Ectodermal cell (in vitro differentiated cells): ENCODE data around the gene ZNF451.
A peak's percentile ranks its signal among the peaks of the same experiment; 100 is the strongest.

Experiments
- H3K27ac ChIP-seq: 2 replicates; pipeline ENCODE4 v1.7.0; 2013; ENCODE audit warnings: mild to moderate bottlenecking, low read depth, low read length; ENCODE audit not compliant: insufficient read depth, poor library complexity, severe bottlenecking
- H3K27me3 ChIP-seq: 2 replicates; pipeline ENCODE4 v1.7.0; 2013; ENCODE audit warnings: mild to moderate bottlenecking, low read length; ENCODE audit not compliant: insufficient read depth, control insufficient read depth, poor library complexity, severe bottlenecking
- H3K36me3 ChIP-seq: one replicate; pipeline ENCODE4 v1.7.0; 2013; ENCODE audit warnings: low read length; ENCODE audit not compliant: control insufficient read depth, insufficient read depth
- H3K4me1 ChIP-seq: one replicate; pipeline ENCODE4 v1.7.0; 2013; ENCODE audit warnings: low read length; ENCODE audit not compliant: control insufficient read depth, insufficient read depth
- H3K4me3 ChIP-seq: 2 replicates; pipeline ENCODE4 v1.7.0; 2013; ENCODE audit warnings: low read depth, low read length, control low read depth; ENCODE audit not compliant: insufficient read depth
- H3K9me3 ChIP-seq: 2 replicates; pipeline ENCODE4 v1.7.0; 2013; ENCODE audit warnings: mild to moderate bottlenecking, low read length, moderate library complexity; ENCODE audit not compliant: control insufficient read depth
- WGBS, 2 experiments: methylation state at CpG; one replicate each; pipeline ENCODE4 v1.1.7; 2013; ENCODE audit warnings: missing lambda C conversion rate in 2 of 2; 5-methylcytosine and 5-hydroxymethylcytosine counted together

ZNF451 gene

DNA sequence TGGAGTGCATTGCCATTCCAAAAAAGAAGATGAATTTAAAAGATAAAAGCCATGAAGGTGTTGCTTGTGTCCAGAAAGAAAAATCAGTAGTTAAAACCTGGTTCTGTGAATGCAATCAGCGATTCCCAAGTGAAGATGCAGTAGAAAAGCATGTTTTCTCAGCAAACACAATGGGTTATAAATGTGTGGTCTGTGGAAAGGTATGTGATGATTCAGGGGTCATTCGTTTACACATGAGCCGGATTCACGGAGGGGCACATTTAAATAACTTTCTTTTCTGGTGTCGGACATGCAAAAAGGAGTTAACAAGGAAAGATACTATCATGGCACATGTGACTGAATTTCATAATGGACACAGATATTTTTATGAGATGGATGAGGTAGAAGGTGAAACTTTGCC, 57.4 kb downstream of the ZNF451 start:
- peaks cover 7% of the 10 kb centered on the region for H3K36me3 ChIP-seq
- no peaks in the 10 kb centered on the region for H3K9me3 ChIP-seq
- no peaks in the 10 kb centered on the region for H3K27me3 ChIP-seq
- no peak overlapping the region for H3K27ac ChIP-seq
- H3K4me3 ChIP-seq: no peak overlapping the region
- H3K4me1 ChIP-seq: no peaks in the 10 kb centered on the region
- WGBS, 2 experiments: 95 to 98% methylated on average over 5 of the region's 5 CpGs

DNA sequence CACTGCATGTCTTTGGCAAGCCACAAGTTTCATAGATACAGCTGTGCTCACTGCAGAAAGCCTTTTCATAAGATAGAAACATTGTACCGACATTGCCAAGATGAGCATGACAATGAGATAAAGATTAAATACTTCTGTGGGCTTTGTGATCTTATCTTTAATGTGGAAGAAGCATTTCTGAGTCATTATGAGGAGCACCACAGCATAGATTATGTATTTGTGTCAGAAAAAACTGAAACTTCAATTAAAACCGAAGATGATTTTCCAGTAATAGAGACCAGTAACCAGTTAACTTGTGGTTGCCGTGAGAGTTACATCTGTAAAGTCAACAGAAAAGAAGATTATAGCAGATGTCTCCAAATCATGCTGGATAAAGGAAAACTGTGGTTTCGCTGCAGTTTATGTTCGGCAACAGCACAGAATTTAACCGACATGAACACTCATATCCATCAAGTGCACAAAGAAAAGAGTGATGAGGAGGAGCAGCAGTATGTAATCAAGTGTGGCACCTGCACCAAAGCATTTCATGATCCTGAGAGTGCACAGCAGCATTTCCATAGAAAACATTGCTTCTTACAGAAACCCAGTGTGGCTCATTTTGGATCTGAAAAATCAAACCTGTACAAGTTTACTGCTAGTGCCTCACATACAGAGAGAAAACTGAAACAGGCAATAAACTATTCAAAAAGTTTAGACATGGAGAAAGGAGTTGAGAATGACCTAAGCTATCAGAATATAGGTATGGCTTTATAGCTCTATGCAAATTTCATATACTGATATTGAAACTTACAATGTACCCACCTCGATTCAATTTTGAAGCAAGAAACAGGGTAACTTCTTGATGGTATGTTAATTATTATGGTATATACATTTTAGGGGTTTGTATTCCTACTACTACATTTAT, 58.2 kb downstream of the ZNF451 start:
- 97 to 98% methylated on average over 6 of the region's 7 CpGs for WGBS, 2 experiments
- H3K4me1 ChIP-seq: no peaks in the 10 kb centered on the region
- no peaks in the 10 kb centered on the region for H3K9me3 ChIP-seq
- H3K27me3 ChIP-seq: no peaks in the 10 kb centered on the region
- no peak overlapping the region for H3K27ac ChIP-seq
- H3K36me3 ChIP-seq: peaks cover 7% of the 10 kb centered on the region
- H3K4me3 ChIP-seq: no peak overlapping the region

- Histone ChIP-seq H3K4me1 (no peaks in the 10 kb centered on the region), H3K9me3 (no peaks in the 10 kb centered on the region), H3K27me3 (no peaks in the 10 kb centered on the region), H3K36me3 (no peaks in the 10 kb centered on the region), H3K27ac (no peak overlapping the region), H3K4me3 (no peak overlapping the region)
Measured at GRCh38 chr6:57158658-57159057, 68.7 kb downstream of the ZNF451 start.

DNA sequence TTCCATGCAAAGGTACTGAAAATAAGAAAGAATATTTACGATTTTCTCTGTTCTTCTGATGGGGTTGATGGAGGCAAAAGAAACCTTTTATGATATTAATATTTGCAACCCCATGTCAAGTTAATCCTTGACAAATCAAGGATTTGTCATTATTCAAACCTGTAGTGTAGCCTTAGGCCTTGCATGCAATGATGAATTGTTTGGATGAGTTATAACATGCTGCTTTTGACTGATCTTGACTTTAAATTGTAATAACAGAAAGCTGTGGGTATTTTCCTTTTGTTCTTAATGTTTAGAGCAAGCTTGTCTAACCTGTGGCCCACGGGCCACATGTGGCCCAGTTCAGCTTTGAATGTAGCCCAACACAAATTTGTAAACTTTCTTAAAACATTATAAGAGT, 69.1 kb downstream of the ZNF451 start:
- no peaks in the 10 kb centered on the region for H3K4me1 ChIP-seq
- no peak overlapping the region for H3K4me3 ChIP-seq
- WGBS, 2 experiments: 83% methylated on average over 2 of the region's 2 CpGs; no CpG with 5 or more reads in 1 of the 2 experiments
- no peak overlapping the region for H3K27ac ChIP-seq
- H3K36me3 ChIP-seq: no peaks in the 10 kb centered on the region
- H3K9me3 ChIP-seq: no peaks in the 10 kb centered on the region
- H3K27me3 ChIP-seq: no peaks in the 10 kb centered on the region

DNA sequence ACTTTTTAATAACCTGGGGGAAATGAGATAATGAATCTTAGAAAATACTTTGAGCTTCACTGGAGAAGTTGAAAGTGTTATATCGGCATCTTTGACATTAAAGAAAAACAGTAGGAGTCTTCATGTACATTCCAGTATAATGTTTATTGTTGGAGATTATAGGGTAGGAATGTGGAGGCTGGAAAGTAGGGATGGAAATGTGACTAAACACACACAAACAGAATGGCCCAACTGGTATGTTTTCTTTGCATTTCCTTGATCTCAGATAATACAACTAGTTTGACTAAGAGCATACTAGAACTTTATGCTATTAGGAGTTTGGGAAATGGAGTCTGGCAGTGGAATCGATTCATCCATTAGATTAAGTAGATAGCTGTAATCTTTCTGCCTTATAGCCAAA, 72.0 kb downstream of the ZNF451 start:
- 94 to 100% methylated on average over 1 to 2 of the region's 2 CpGs for WGBS, 2 experiments
- Histone ChIP-seq H3K27ac (no peak overlapping the region), H3K4me1 (no peaks in the 10 kb centered on the region), H3K4me3 (no peak overlapping the region), H3K36me3 (no peaks in the 10 kb centered on the region), H3K27me3 (no peaks in the 10 kb centered on the region), H3K9me3 (no peaks in the 10 kb centered on the region)

- H3K9me3 ChIP-seq: no peaks in the 10 kb centered on the region
- H3K27me3 ChIP-seq: no peaks in the 10 kb centered on the region
- 92 to 100% methylated on average over 2 to 3 of the region's 3 CpGs for WGBS, 2 experiments
Measured at GRCh38 chr6:57162516-57162915, 72.5 kb downstream of the ZNF451 start.

GRCh38 chr6:57163956-57164355, 74.0 kb downstream of the ZNF451 start:
- WGBS, 2 experiments: 94 to 100% methylated on average over 2 of the region's 2 CpGs
- Histone ChIP-seq H3K4me1 (no peaks in the 10 kb centered on the region), H3K36me3 (no peaks in the 10 kb centered on the region)

More at GRCh38 chr6:57162516-57162915, 72.5 kb downstream of the ZNF451 start:
- no peaks in the 10 kb centered on the region for H3K36me3 ChIP-seq
- no peak overlapping the region for H3K4me3 ChIP-seq
- H3K4me1 ChIP-seq: no peaks in the 10 kb centered on the region
- no peak overlapping the region for H3K27ac ChIP-seq

DNA sequence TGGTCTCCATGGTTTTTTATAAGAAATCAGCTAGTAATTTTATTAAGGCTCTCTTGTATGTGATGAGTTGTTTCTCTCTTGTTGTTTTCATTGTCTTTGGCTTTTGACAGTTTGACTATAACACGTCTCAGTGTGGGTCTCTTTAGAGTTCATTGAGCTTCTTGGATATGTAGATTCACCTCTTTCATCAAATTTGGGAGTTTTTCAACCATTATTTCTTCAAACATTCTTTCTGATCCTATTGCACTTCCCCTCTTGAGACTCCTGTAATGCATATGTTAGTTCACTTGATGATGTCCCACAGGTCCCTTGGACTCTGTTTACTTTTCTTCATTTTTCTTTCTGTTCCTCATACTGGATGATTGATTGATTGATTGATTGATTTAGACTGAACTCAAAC, 75.1 kb downstream of the ZNF451 start:
- WGBS, 2 experiments: 78 to 95% methylated on average over 1 of the region's 1 CpG
- H3K27ac ChIP-seq: no peak overlapping the region
- no peaks in the 10 kb centered on the region for H3K9me3 ChIP-seq
- no peaks in the 10 kb centered on the region for H3K27me3 ChIP-seq
- H3K4me1 ChIP-seq: no peaks in the 10 kb centered on the region
- no peak overlapping the region for H3K4me3 ChIP-seq
- H3K36me3 ChIP-seq: no peaks in the 10 kb centered on the region

More at GRCh38 chr6:57163956-57164355, 74.0 kb downstream of the ZNF451 start:
- H3K4me3 ChIP-seq: no peak overlapping the region
- no peaks in the 10 kb centered on the region for H3K9me3 ChIP-seq
- H3K27ac ChIP-seq: no peak overlapping the region
- no peaks in the 10 kb centered on the region for H3K27me3 ChIP-seq

DNA sequence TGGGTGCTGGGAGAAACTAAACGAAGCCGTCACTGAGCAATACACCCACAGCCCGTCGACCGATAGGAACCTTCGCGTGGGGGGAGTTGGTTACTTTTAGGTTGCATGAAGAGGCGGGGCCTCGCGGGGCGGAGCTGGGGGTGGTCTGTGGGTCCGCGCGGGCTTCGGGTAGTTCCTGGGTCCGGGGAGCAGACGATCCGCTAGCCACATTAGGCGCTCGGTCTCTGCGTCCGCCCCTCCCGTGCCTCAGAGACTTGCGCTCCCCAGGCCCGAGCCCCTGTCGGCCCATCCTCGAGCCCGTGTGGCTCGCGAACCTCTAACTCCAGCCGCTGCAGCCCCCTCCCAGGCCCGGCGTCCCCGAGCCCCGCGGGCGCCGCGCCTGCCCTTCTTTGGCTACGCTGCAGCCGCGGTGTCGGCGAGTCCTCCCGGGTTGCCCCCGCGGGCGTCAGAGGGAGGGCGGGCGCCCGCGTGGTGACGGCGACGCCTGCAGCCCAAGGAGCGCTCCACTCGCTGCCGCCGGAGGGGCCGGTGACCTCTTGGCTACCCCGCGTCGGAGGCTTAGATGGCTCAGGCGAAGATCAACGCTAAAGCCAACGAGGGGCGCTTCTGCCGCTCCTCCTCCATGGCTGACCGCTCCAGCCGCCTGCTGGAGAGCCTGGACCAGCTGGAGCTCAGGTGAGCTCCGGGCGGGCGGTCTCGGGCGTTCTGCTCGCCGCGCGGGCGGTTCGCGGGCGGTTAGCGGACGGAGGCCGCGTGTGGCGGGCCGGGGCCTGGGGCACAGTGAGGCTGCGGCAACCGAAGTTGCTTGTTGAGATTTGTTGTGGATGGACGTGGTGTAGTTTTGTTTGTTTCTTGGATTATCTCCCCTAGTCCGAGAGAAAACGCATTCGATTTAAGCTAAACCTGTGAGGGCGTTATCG, 82.4 kb downstream of the ZNF451 start, which contains the start of gene BAG2:
Gene BAG2, plus strand, starts transcription at position 191 of the 920 bp plus-strand sequence. Its CDS starts 372 bp downstream, at position 563.
- Histone ChIP-seq H3K27ac (no peak within 1 kb of the TSS), H3K4me1 (no peaks in the 10 kb centered on the region), H3K4me3 (peak within 1 kb of the TSS; percentile 64), H3K9me3 (no peaks in the 10 kb centered on the region), H3K27me3 (peaks cover 15% of the 10 kb centered on the region), H3K36me3 (no peaks in the 10 kb centered on the region)
- WGBS, 2 experiments: 0 to 1% methylated on average over 97 of the region's 97 CpGs
